NB4 (cell line): Measurements from ENCODE around the gene AFF1.
"Not testable (repeated sequence)": the region's sequence is repeated elsewhere in the genome, so short reads cannot be mapped to it uniquely, and the experiment has no call there.

Experiments
- TF ChIP-seq, protein P1 (sequence below): IDR thresholded peaks from one replicate; pipeline ENCODE4 v1.5.1; 2012; ENCODE audit warnings: low read depth, low read length
- TF ChIP-seq, protein P2 (sequence below): IDR thresholded peaks from 2 replicates; pipeline ENCODE4 v1.6.1; 2011; ENCODE audit warnings: low read depth, low read length

DNA sequence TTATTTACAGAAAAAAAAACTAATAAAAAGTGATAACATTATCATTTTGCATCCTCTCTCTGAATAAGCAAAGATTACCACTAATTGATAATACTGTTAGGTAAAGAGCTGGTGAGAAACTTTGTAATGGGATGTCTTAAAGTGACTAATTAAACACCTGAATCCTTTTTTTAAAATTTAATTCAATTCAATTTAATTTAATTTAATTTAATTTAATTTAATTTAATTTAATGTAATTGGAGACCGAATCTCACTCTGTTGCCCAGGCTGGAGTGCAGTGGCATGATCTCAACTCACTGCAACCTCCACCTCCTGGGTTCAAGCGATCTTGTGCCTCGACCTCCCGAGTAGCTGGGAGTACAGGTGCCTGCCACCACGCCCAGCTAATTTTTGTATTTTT, 51.0 kb downstream of the AFF1 start:
- TF ChIP-seq, protein P1, sequence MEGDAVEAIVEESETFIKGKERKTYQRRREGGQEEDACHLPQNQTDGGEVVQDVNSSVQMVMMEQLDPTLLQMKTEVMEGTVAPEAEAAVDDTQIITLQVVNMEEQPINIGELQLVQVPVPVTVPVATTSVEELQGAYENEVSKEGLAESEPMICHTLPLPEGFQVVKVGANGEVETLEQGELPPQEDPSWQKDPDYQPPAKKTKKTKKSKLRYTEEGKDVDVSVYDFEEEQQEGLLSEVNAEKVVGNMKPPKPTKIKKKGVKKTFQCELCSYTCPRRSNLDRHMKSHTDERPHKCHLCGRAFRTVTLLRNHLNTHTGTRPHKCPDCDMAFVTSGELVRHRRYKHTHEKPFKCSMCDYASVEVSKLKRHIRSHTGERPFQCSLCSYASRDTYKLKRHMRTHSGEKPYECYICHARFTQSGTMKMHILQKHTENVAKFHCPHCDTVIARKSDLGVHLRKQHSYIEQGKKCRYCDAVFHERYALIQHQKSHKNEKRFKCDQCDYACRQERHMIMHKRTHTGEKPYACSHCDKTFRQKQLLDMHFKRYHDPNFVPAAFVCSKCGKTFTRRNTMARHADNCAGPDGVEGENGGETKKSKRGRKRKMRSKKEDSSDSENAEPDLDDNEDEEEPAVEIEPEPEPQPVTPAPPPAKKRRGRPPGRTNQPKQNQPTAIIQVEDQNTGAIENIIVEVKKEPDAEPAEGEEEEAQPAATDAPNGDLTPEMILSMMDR, result not testable (repeated sequence)
- TF ChIP-seq, protein P2, sequence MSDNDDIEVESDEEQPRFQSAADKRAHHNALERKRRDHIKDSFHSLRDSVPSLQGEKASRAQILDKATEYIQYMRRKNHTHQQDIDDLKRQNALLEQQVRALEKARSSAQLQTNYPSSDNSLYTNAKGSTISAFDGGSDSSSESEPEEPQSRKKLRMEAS, result not testable (repeated sequence)
